Measurements from ENCODE around the gene ZNF827. TPM values are rescaled to one million over a fixed set of nuclear protein-coding genes. Genes with fewer than 3 reads are reported as not detected.

ZNF827 gene
- total and polyA plus RNA-seq, 2 of the 13 experiments (the other 11 are each of a cell fraction or from before 2014, with no cell fraction given): 2.8 TPM

- intact Hi-C loops (cut with micrococcal nuclease; ENCODE audit: unreplicated experiment) (no loop called here), in situ Hi-C loops (cut with HindIII; ENCODE audit: extremely low pct_ligation_motif_present, low pct_unique_long_range_greater_than_20kb) (no loop called here)
- CTCF ChIA-PET (ENCODE audit: low intra/inter-chr PET ratio, low total read pairs): no interaction called here
- WGBS (ENCODE audit: low lambda C conversion rate): 98% methylated on average over 5 of the region's 5 CpGs
- ATAC-seq (no peak), DNase-seq (ENCODE audit: low spot score) (no peak), FAIRE-seq (no peak)
- Histone ChIP-seq H3K36me3 (replicated peaks in 1 of 2; ENCODE audit: control insufficient read depth in 1 of 2, insufficient read depth in 2 of 2, low read length in 2 of 2) (peaks cover 0 to 22% of the 10 kb centered on the region in 2 experiments; a peak in 3 of 5 replicates), H3K4me1 (ENCODE audit: insufficient read depth, low read length) (no peaks in the 10 kb centered on the region), H3K27me3 (ENCODE audit: control insufficient read depth in 1 of 2, insufficient read depth in 2 of 2, low read length in 2 of 2) (no peaks in the 10 kb centered on the region), H2AFZ (ENCODE audit: low read length) (no peak overlapping the region), H3K4me3 (replicated peaks in 1 of 3; ENCODE audit: insufficient read depth in 1 of 3, low read depth in 2 of 3, low read length in 3 of 3) (no peak overlapping the region), H3K9ac (ENCODE audit: insufficient read depth, low read depth, low read length) (no peak overlapping the region), H3K4me2 (ENCODE audit: low read depth, low read length) (no peak overlapping the region), H3K79me2 (ENCODE audit: insufficient read depth, low read length) (no peaks in the 10 kb centered on the region), H3K27ac (ENCODE audit: extremely low read length, insufficient read depth, low read length) (no peak overlapping the region), H4K20me1 (ENCODE audit: insufficient read depth, low read length) (no peaks in the 10 kb centered on the region), H3K9me3 (ENCODE audit: low read length) (no peaks in the 10 kb centered on the region)
- no TSS peak for BruUV-seq (replicated peaks)
- TF ChIP-seq ZNF460 (CRISPR knock-in tag; IDR thresholded peaks at IDR 0.05; ENCODE audit: borderline replicate concordance) (no peak), ZSCAN30 (CRISPR knock-in tag; IDR thresholded peaks at IDR 0.05) (no peak), ZNF790 (CRISPR knock-in tag; IDR thresholded peaks at IDR 0.05; ENCODE audit: borderline replicate concordance) (no peak)
- POLR2A ChIA-PET: no interaction called here
These were observed 118.8 kb downstream of the ZNF827 start for GRCh38 chr4:145819853-145820181.

GRCh38 chr4:145819101-145819852 lies 119.3 kb downstream of the ZNF827 start:
- no peak overlapping the region for H3K9ac ChIP-seq (ENCODE audit: insufficient read depth, low read depth, low read length)
- no TSS peak for BruUV-seq (replicated peaks)
- DNase-seq (ENCODE audit: low spot score) (no peak), FAIRE-seq (no peak), ATAC-seq (no peak)
- POLR2A ChIA-PET: no interaction called here
- in situ Hi-C loops (cut with HindIII; ENCODE audit: extremely low pct_ligation_motif_present, low pct_unique_long_range_greater_than_20kb) (no loop called here), intact Hi-C loops (cut with micrococcal nuclease; ENCODE audit: unreplicated experiment) (no loop called here)
- H3K4me1 ChIP-seq (ENCODE audit: insufficient read depth, low read length): no peaks in the 10 kb centered on the region
- H2AFZ ChIP-seq (ENCODE audit: low read length): no peak overlapping the region
- TF ChIP-seq ZXDC (CRISPR knock-in tag; IDR thresholded peaks at IDR 0.05): no peak
- TF ChIP-seq ZNF761 (CRISPR knock-in tag; conservative IDR thresholded peaks at IDR 0.05): no peak
- TF ChIP-seq KLF12 (CRISPR knock-in tag; IDR thresholded peaks at IDR 0.05; ENCODE audit: borderline replicate concordance): no peak
- no peak for TF ChIP-seq ZBTB1 (CRISPR knock-in tag; IDR thresholded peaks at IDR 0.05; ENCODE audit: borderline replicate concordance)
- TF ChIP-seq ZNF883 (CRISPR knock-in tag; IDR thresholded peaks at IDR 0.05; ENCODE audit: not compliant biosample characterization): no peak
- TF ChIP-seq MTA1 (CRISPR knock-in tag; IDR thresholded peaks at IDR 0.05; ENCODE audit: borderline replicate concordance): no peak
- TF ChIP-seq E2F2 (CRISPR knock-in tag; IDR thresholded peaks at IDR 0.05; ENCODE audit: borderline replicate concordance): no peak
- no peak for TF ChIP-seq NCOR1 (IDR thresholded peaks at IDR 0.05; ENCODE audit: borderline replicate concordance, low read length)
- H3K4me3 ChIP-seq (replicated peaks in 1 of 3; ENCODE audit: insufficient read depth in 1 of 3, low read depth in 2 of 3, low read length in 3 of 3): no peak overlapping the region
- peaks cover 0 to 20% of the 10 kb centered on the region in 2 experiments; a peak in 4 of 5 replicates for H3K36me3 ChIP-seq (replicated peaks in 1 of 2; ENCODE audit: control insufficient read depth in 1 of 2, insufficient read depth in 2 of 2, low read length in 2 of 2)
- no peak overlapping the region for H3K27ac ChIP-seq (ENCODE audit: extremely low read length, insufficient read depth, low read length)
- no peaks in the 10 kb centered on the region for H3K27me3 ChIP-seq (ENCODE audit: control insufficient read depth in 1 of 2, insufficient read depth in 2 of 2, low read length in 2 of 2)
- H3K9me3 ChIP-seq (ENCODE audit: low read length): no peaks in the 10 kb centered on the region
- no peak overlapping the region for H3K4me2 ChIP-seq (ENCODE audit: low read depth, low read length)
- CTCF ChIA-PET (ENCODE audit: low intra/inter-chr PET ratio, low total read pairs): no interaction called here
- no peaks in the 10 kb centered on the region for H4K20me1 ChIP-seq (ENCODE audit: insufficient read depth, low read length)
- no peaks in the 10 kb centered on the region for H3K79me2 ChIP-seq (ENCODE audit: insufficient read depth, low read length)
- 94% methylated on average over 10 of the region's 10 CpGs for WGBS (ENCODE audit: low lambda C conversion rate)

All from HepG2 (cell line).